Skeletal muscle tissue (tissue), 4 donors: Measurements from ENCODE around the gene SLC2A1. TPM values are rescaled to one million over a fixed set of nuclear protein-coding genes. Genes with fewer than 3 reads are reported as not detected.

Experiments used
- H3K27ac ChIP-seq: one replicate; pipeline ENCODE4 v1.7.0; 2013; ENCODE audit warnings: mild to moderate bottlenecking, low read depth, low read length, inconsistent platforms
- H3K27me3 ChIP-seq, 3 donors: one replicate each; pipeline ENCODE4 v1.7.0; 2013; ENCODE audit warnings: low read length in 3 of 3; ENCODE audit not compliant: control insufficient read depth in 3 of 3, insufficient read depth in 3 of 3
- H3K36me3 ChIP-seq, 3 donors: one replicate each; pipeline ENCODE4 v1.7.0; 2013; ENCODE audit warnings: low read length in 3 of 3; ENCODE audit not compliant: control insufficient read depth in 3 of 3, insufficient read depth in 3 of 3
- H3K4me1 ChIP-seq, 3 donors: one replicate each; pipeline ENCODE4 v1.7.0; 2013; ENCODE audit warnings: low read length in 3 of 3, mild to moderate bottlenecking in 3 of 3; ENCODE audit not compliant: control insufficient read depth in 3 of 3, insufficient read depth in 3 of 3
- H3K4me3 ChIP-seq, 3 donors: one replicate each; pipeline ENCODE4 v1.7.0; 2013; ENCODE audit warnings: low read length in 3 of 3
- H3K9ac ChIP-seq, 3 donors: one replicate each; pipeline ENCODE4 v1.7.0; 2013; ENCODE audit warnings: low read length in 3 of 3, mild to moderate bottlenecking in 3 of 3, moderate library complexity in 2 of 3, low read depth in 1 of 3
- H3K9me3 ChIP-seq, 3 donors: one replicate each; pipeline ENCODE4 v1.7.0; 2013; ENCODE audit warnings: low read length in 3 of 3; ENCODE audit not compliant: control insufficient read depth in 3 of 3
- total RNA-seq: library from RNA; depleted of rRNA; stranded (reverse); fragments of >200 nt; gene quantifications from one replicate; pipeline ENCODE4 v1.2.3, GENCODE V29; 2014
- donor health status: Osteomylitis.

Gene SLC2A1
- total RNA-seq, 1 donor from 2014 or later, result 28.2 TPM

DNA sequence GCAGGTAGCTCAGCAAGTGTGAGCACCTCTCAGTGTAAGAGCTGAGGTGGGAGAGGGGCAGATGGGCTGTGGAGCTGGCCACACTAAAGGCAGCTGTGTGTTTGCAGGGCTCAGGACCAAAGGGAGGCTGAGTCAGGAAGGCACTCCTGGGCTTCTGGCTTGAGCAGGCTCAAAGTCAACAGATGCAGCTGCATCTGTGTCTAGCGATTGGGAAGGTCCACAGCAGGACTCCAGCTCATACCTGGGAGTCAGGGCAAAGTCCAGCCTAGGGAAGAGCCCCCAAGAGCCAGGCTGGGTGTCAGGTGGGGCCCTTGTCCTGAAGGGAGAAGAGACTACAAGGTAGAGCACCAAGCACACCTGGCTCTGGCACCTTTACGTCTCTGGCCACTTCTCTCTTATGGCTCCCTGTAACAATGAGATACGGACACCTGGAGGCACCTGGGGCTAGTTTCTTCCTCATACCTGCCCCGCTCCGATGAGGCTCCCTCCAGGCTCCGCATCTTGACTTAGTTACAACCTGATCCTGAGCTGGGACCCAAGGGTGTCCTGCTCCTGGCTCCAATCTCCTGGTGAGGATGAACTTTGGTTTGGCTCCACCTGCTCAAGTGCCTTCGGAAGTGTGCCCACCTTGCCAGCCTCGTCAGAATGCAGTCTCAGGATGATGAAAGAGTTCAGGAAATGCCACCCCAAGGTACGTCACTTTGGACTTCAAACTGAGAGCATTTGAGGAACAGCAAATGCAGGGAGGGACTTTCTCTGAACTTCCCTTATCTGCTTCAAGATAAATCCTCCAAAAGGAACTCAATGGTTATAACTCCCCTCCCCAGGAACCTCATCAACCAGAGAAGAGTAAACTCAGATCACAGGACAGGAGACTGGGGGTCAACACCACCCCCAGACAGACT, 21.5 kb upstream of the SLC2A1 start:
- Histone ChIP-seq H3K4me1 (no peaks in the 10 kb centered on the region), H3K36me3 (no peaks in the 10 kb centered on the region), H3K27ac (no peak overlapping the region), H3K9me3 (no peaks in the 10 kb centered on the region), H3K9ac (no peak overlapping the region), H3K27me3 (peaks cover 0 to 17% (median 11%) of the 10 kb centered on the region in 3 donors), H3K4me3 (no peak overlapping the region)

DNA sequence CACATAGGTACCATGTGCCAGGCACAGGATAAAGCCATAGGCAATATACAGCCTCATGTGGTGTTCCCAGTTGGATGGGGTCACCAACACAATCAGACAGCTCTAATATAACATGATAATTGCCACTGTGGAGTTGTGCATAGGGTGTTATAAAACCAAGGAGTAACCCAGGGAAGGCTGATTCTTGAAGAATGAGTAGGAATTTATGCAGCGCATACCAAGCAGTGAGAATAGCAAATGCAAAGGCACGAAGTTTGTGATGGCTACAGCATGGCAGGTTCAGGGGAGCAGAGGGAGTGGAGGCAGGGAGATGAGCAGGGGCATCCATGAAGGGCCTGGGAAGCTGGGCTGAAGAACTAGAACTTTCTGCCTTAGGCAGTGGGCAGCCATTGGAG, 20.4 kb upstream of the SLC2A1 start:
- Histone ChIP-seq H3K4me3 (no peak overlapping the region), H3K27me3 (peaks cover 0 to 17% (median 11%) of the 10 kb centered on the region in 3 donors), H3K9me3 (no peaks in the 10 kb centered on the region), H3K27ac (no peak overlapping the region), H3K9ac (no peak overlapping the region), H3K4me1 (no peaks in the 10 kb centered on the region), H3K36me3 (no peaks in the 10 kb centered on the region)

DNA sequence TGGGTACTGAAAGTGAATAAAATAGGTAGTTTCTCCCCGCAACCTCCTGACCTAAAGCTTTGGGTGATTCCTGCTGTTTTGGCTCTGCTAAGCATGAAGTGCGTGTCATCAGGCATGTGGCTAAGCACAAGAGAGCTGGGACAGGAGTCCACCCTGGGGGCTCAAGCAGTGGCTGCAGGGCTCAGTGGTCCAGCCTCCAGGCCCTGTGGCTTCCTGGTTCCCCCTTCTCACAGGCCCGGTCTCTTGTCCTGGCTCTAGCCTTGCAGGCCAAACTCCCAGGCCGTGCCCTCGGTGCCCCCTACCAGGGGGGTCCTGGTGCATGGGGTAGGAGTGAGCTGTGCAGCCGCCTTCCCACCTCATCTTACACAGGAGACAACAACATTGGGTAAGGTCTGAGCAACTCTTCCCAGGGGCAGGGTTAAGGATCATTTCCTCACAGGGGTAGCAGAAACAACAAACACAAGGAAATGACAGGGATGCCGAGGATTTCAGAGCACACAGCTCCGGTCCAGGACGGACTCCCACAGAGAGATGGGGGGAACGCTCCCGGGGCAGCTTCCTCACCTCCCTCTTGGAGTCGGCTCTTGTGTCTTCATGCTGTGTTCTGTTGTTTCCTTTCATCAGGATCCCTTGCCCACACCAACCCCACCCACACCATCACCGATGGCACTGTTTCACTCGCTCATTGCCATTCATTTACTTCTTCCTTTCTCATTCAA, 19.8 kb upstream of the SLC2A1 start:
- no peak overlapping the region for H3K4me3 ChIP-seq
- H3K9ac ChIP-seq, result no peak overlapping the region
- no peak overlapping the region for H3K27ac ChIP-seq
- no peaks in the 10 kb centered on the region for H3K4me1 ChIP-seq
- H3K27me3 ChIP-seq, result peaks cover 0 to 17% (median 11%) of the 10 kb centered on the region in 3 donors
- H3K9me3 ChIP-seq, result no peaks in the 10 kb centered on the region
- H3K36me3 ChIP-seq, result no peaks in the 10 kb centered on the region

- Histone ChIP-seq H3K4me1 (no peaks in the 10 kb centered on the region), H3K9me3 (no peaks in the 10 kb centered on the region), H3K27ac (no peak overlapping the region), H3K27me3 (peaks cover 0 to 17% (median 11%) of the 10 kb centered on the region in 3 donors), H3K9ac (no peak overlapping the region), H3K4me3 (no peak overlapping the region), H3K36me3 (no peaks in the 10 kb centered on the region)
These were observed 19.0 kb upstream of the SLC2A1 start for GRCh38 chr1:42977653-42978052.

DNA sequence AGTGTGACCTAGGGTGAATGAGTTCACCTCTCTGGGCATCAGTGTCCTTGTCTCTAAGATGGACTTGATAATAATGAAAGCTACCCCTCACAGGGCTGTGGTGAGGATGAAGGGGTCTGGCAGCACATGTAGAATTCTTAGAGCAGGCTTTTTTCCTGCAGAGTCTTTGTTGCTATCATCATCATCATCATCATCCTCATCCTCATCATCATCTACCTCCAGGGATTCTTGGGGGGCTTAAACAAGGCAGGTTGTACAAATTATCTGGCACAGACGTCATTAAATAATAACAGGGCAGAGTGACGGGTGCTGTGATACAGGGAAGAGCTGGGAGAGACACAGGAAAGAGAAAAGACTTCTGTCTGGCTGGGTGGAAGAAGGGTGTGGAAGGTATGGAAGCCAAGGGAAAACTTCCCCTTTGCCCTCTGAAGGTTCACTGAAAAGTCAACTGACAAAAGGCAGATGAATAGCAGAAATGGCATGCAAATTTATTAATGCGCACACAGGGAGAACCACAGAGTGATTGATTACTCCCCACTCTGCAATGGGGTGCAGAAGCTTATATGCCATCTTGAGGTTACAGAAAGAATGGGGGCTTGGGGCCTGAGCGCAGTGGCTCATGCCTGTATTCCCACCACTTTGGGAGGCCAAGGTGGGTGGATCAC, 17.0 kb upstream of the SLC2A1 start:
- Histone ChIP-seq H3K36me3 (no peaks in the 10 kb centered on the region), H3K27me3 (peaks cover 0 to 17% (median 11%) of the 10 kb centered on the region in 3 donors), H3K4me1 (no peaks in the 10 kb centered on the region), H3K4me3 (no peak overlapping the region), H3K27ac (no peak overlapping the region), H3K9ac (no peak overlapping the region), H3K9me3 (no peaks in the 10 kb centered on the region)

GRCh38 chr1:42974767-42975437, 16.2 kb upstream of the SLC2A1 start:
- H3K4me1 ChIP-seq, result no peaks in the 10 kb centered on the region
- H3K36me3 ChIP-seq, result no peaks in the 10 kb centered on the region
- H3K4me3 ChIP-seq, result no peak overlapping the region
- H3K9me3 ChIP-seq, result no peaks in the 10 kb centered on the region
- H3K27ac ChIP-seq, result no peak overlapping the region
- H3K9ac ChIP-seq, result no peak overlapping the region
- H3K27me3 ChIP-seq, result peaks cover 0 to 12% (median 9%) of the 10 kb centered on the region in 3 donors

- Histone ChIP-seq H3K36me3 (no peaks in the 10 kb centered on the region), H3K27ac (no peak overlapping the region), H3K9me3 (no peaks in the 10 kb centered on the region), H3K9ac (no peak overlapping the region), H3K27me3 (peaks cover 0 to 4% (median 3%) of the 10 kb centered on the region in 3 donors), H3K4me1 (no peaks in the 10 kb centered on the region), H3K4me3 (no peak overlapping the region)
These were observed 15.1 kb upstream of the SLC2A1 start for GRCh38 chr1:42973799-42974198.

GRCh38 chr1:42973286-42973685, 14.6 kb upstream of the SLC2A1 start:
- no peak overlapping the region for H3K9ac ChIP-seq
- H3K9me3 ChIP-seq, result no peaks in the 10 kb centered on the region
- H3K4me3 ChIP-seq, result no peak overlapping the region
- H3K27me3 ChIP-seq, result no peaks in the 10 kb centered on the region
- H3K27ac ChIP-seq, result no peak overlapping the region
- no peaks in the 10 kb centered on the region for H3K36me3 ChIP-seq
- no peaks in the 10 kb centered on the region for H3K4me1 ChIP-seq

DNA sequence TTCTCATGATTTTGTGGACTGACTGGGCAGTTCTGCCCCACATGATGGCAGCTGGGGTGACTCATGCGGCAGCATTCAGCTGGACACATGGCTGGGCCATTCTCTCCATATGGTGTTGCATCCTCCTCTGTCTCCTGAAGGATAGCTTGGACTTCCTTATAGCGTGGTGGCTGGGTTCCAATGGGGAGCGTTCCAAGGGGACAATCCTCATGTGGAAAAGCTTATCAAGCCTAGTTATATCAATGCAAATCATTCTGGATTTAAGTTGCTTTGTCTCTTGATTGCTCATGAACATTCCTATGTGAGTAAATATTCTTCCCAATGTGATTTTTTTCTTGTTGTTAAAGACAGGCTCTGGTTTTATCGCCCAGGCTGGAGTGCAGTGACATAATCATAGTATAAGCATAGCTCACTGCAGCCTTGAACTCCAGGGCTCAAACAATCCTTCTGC, 13.2 kb upstream of the SLC2A1 start:
- H3K4me3 ChIP-seq, result no peak overlapping the region
- no peak overlapping the region for H3K9ac ChIP-seq
- H3K27me3 ChIP-seq, result no peaks in the 10 kb centered on the region
- no peaks in the 10 kb centered on the region for H3K4me1 ChIP-seq
- H3K9me3 ChIP-seq, result no peaks in the 10 kb centered on the region
- H3K36me3 ChIP-seq, result no peaks in the 10 kb centered on the region
- H3K27ac ChIP-seq, result no peak overlapping the region
